Activated T-cell treated with anti-CD3 and anti-CD28 coated beads for 24 hours (primary cell): ENCODE measurements around the gene NUDC.
"Not testable (repeated sequence)": the region's sequence is repeated elsewhere in the genome, so short reads cannot be mapped to it uniquely, and the experiment has no call there.

Experiments
- DNase-seq: peaks from one replicate; pipeline ENCODE4 v3.0.0-alpha.2; 2020; ENCODE audit warnings: low read depth

Gene NUDC

GRCh38 chr1:26989403-26990109 is 68.0 kb downstream of the NUDC start:
- not testable (repeated sequence) for DNase-seq

- DNase-seq: no peak
These were observed 70.0 kb downstream of the NUDC start for GRCh38 chr1:26991310-26992116.

- peak; percentile 59 for DNase-seq
These were observed 71.9 kb downstream of the NUDC start, which contains the start of gene TRNP1 for GRCh38 chr1:26993237-26994019. Gene TRNP1 (plus strand): TSS chr1:26993692. CDS start chr1:26993787, 95 bp downstream.

- no peak for DNase-seq
These were observed 72.7 kb downstream of the NUDC start for GRCh38 chr1:26994020-26994786.

GRCh38 chr1:26994787-26995517 is 73.4 kb downstream of the NUDC start:
- DNase-seq: no peak

GRCh38 chr1:26996024-26996423 is 74.5 kb downstream of the NUDC start:
- DNase-seq: no peak
